Thyroid gland (tissue), 4 donors: ENCODE measurements around the gene OGA. TPM values are rescaled to one million over a fixed set of nuclear protein-coding genes. Genes with fewer than 3 reads are reported as not detected.

Experiments
- DNase-seq, 2 donors: peaks; one replicate each; pipeline ENCODE4 v3.0.0-alpha.2; 2019
- H3K27ac ChIP-seq, 3 donors: fragments of 200-600 bp; sonication (generic); 1 replicate in 2 of 3; 2 replicates in 1 of 3; pipeline ENCODE4 v1.5.1; 2016 to 2019; ENCODE audit warnings: mild to moderate bottlenecking in 1 of 3, moderate library complexity in 1 of 3
- H3K27me3 ChIP-seq: fragments of 200-600 bp; sonication (generic); one replicate; pipeline ENCODE4 v1.5.1; 2019
- H3K36me3 ChIP-seq, 2 donors: fragments of 200-600 bp; sonication (generic); one replicate each; pipeline ENCODE4 v1.5.1; 2016 to 2019
- H3K4me1 ChIP-seq, 2 donors: fragments of 200-600 bp; sonication (generic); one replicate each; pipeline ENCODE4 v1.5.1; 2017 to 2019
- H3K4me3 ChIP-seq, 3 donors: fragments of 200-600 bp; sonication (generic); replicated peaks in 1 of 3; 1 replicate in 2 of 3; 2 replicates in 1 of 3; pipeline ENCODE4 v1.5.1; 2016; ENCODE audit warnings: mild to moderate bottlenecking in 1 of 3
- H3K9me3 ChIP-seq: fragments of 200-600 bp; sonication (generic); one replicate; pipeline ENCODE4 v1.5.1; 2017
- POLR2A ChIP-seq, 2 donors: fragments of 450-650 bp; IDR thresholded peaks; one replicate each; pipeline ENCODE4 v1.6.1; 2017; ENCODE audit warnings: antibody characterized with exemption in 2 of 2, mild to moderate bottlenecking in 2 of 2, moderate library complexity in 1 of 2
- WGBS, 2 donors: methylation state at CpG; one replicate each; pipeline ENCODE4 v1.1.5; 2017; 5-methylcytosine and 5-hydroxymethylcytosine counted together
- intact Hi-C: fragments of 100-400 bp; cut with DNase I; formaldehyde crosslinking; loops from one replicate; pipeline ENCODE4 v1.15.1; 2023
- total RNA-seq, 4 donors: library from RNA; depleted of rRNA; stranded (reverse); fragments of >200 nt; gene quantifications; one replicate each; pipeline ENCODE4 v1.2.3, GENCODE V29; 2016
- TF ChIP-seq, protein P1 (sequence below), 6 experiments: fragments of 200-600 bp in 3 of 6; fragments of 450-650 bp in 3 of 6; sonication (generic) in 3 of 6; IDR thresholded peaks; one replicate each; pipeline ENCODE4 v1.5.1; 2016 to 2019; ENCODE audit warnings: antibody characterized with exemption in 6 of 6, mild to moderate bottlenecking in 2 of 6, inconsistent platforms in 1 of 6, moderate library complexity in 1 of 6

Gene OGA
- total RNA-seq, 4 donors from 2014 or later: 114 to 205 (median 157) TPM

DNA sequence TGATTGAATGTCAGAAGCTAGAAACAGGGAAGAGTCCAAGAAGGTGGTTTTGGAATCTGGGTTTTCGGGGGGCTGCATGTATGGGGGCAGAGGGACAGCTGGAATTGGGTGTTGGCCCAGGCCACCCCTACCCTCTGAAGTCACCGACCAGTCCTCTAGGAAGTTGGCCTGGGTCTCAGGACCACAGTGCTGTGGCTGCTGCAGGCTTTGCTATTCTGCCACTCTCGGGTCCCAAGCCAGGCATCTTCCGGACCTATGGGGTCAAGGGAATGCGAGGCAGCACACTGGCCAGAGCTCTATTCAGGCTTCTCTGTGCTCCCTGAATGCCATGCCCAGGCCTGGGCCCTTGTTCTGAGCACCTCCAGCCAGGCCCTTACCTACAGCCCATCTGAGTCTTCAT, 55.5 kb downstream of the OGA start:
- 97 to 98% methylated on average over 4 to 5 of the region's 5 CpGs for WGBS, 2 donors
- Histone ChIP-seq H3K4me3 (no peak overlapping the region), H3K4me1 (no peaks in the 10 kb centered on the region), H3K36me3 (no peaks in the 10 kb centered on the region), H3K27me3 (no peaks in the 10 kb centered on the region), H3K27ac (no peak overlapping the region), H3K9me3 (no peaks in the 10 kb centered on the region)
- TF ChIP-seq POLR2A (IDR thresholded peaks at IDR 0.05): no peak
- TF ChIP-seq, protein P1, sequence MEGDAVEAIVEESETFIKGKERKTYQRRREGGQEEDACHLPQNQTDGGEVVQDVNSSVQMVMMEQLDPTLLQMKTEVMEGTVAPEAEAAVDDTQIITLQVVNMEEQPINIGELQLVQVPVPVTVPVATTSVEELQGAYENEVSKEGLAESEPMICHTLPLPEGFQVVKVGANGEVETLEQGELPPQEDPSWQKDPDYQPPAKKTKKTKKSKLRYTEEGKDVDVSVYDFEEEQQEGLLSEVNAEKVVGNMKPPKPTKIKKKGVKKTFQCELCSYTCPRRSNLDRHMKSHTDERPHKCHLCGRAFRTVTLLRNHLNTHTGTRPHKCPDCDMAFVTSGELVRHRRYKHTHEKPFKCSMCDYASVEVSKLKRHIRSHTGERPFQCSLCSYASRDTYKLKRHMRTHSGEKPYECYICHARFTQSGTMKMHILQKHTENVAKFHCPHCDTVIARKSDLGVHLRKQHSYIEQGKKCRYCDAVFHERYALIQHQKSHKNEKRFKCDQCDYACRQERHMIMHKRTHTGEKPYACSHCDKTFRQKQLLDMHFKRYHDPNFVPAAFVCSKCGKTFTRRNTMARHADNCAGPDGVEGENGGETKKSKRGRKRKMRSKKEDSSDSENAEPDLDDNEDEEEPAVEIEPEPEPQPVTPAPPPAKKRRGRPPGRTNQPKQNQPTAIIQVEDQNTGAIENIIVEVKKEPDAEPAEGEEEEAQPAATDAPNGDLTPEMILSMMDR (IDR thresholded peaks at IDR 0.05): no peak
- intact Hi-C loops: no loop called here
- DNase-seq: no peak

DNA sequence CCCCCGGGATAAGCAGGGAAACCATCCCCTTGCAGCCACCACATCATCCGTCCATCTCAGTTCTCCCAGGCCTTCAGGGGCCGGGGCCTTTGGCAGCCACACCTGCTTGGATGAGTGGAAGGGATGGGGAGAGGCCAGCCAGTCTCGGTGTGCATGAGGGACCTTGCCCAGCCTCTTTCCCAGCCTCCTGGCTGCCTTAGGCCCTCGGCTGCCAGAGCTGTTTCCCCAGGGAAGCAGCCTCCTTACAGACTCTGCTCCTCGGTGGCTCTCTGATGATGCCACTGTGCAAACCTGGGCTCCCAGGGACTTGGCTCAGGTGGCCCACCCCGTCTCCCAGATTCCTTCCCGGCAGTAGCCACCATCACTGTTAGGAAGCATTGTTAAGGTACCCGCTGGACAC, 57.0 kb downstream of the OGA start:
- H3K9me3 ChIP-seq: no peaks in the 10 kb centered on the region
- H3K27ac ChIP-seq: no peak overlapping the region
- no peaks in the 10 kb centered on the region for H3K36me3 ChIP-seq
- H3K4me1 ChIP-seq: no peaks in the 10 kb centered on the region
- no peak for DNase-seq
- H3K27me3 ChIP-seq: no peaks in the 10 kb centered on the region
- WGBS, 2 donors: 85 to 88% methylated on average over 5 to 7 of the region's 9 CpGs
- H3K4me3 ChIP-seq: no peak overlapping the region
- TF ChIP-seq POLR2A (IDR thresholded peaks at IDR 0.05): no peak
- TF ChIP-seq, protein P1 (IDR thresholded peaks at IDR 0.05): no peak
- intact Hi-C loops: no loop called here

GRCh38 chr10:101760510-101760909, 57.7 kb downstream of the OGA start:
- Histone ChIP-seq H3K27ac (no peak overlapping the region), H3K27me3 (no peaks in the 10 kb centered on the region), H3K4me3 (no peak overlapping the region), H3K9me3 (no peaks in the 10 kb centered on the region), H3K36me3 (no peaks in the 10 kb centered on the region), H3K4me1 (no peaks in the 10 kb centered on the region)
- intact Hi-C loops: no loop called here
- TF ChIP-seq, protein P1 (IDR thresholded peaks at IDR 0.05): no peak
- no peak for TF ChIP-seq POLR2A (IDR thresholded peaks at IDR 0.05)
- WGBS, 2 donors: 68 to 79% methylated on average over 3 of the region's 3 CpGs
- DNase-seq: no peak

GRCh38 chr10:101759309-101760247, 58.7 kb downstream of the OGA start:
- Histone ChIP-seq H3K9me3 (no peaks in the 10 kb centered on the region), H3K27ac (no peak overlapping the region), H3K36me3 (no peaks in the 10 kb centered on the region), H3K4me3 (no peak overlapping the region), H3K4me1 (no peaks in the 10 kb centered on the region), H3K27me3 (no peaks in the 10 kb centered on the region)
- no peak for TF ChIP-seq POLR2A (IDR thresholded peaks at IDR 0.05)
- TF ChIP-seq, protein P1 (IDR thresholded peaks at IDR 0.05): no peak
- 60 to 62% methylated on average over 8 to 12 of the region's 12 CpGs for WGBS, 2 donors
- DNase-seq: no peak
- intact Hi-C loops: no loop called here

- no peak for TF ChIP-seq POLR2A (IDR thresholded peaks at IDR 0.05)
- TF ChIP-seq, protein P1 (IDR thresholded peaks at IDR 0.05): no peak
- Histone ChIP-seq H3K4me1 (no peaks in the 10 kb centered on the region), H3K9me3 (no peaks in the 10 kb centered on the region), H3K36me3 (no peaks in the 10 kb centered on the region), H3K4me3 (no peak overlapping the region), H3K27ac (no peak overlapping the region), H3K27me3 (no peaks in the 10 kb centered on the region)
- intact Hi-C loops: no loop called here
- 23 to 39% methylated on average over 2 of the region's 2 CpGs for WGBS, 2 donors
- DNase-seq: no peak
These were observed 59.4 kb downstream of the OGA start for GRCh38 chr10:101758858-101759257.
